GM13977 (cell line): ENCODE measurements around the gene TPST2.

Experiments used
- DNase-seq: peaks from one replicate; pipeline ENCODE4 v3.0.0; 2012; ENCODE audit warnings: low spot score
- in situ Hi-C: fragments of 300-500 bp; cut with MboI; formaldehyde crosslinking; loops from one replicate; pipeline ENCODE4 v1.12.0; 2022; ENCODE audit warnings: low sequenced_read_pairs, low pct_unique_long_range_greater_than_20kb, mixed read lengths, inconsistent platforms; ENCODE audit not compliant: unreplicated experiment
- TF ChIP-seq, protein P1 (sequence below): IDR thresholded peaks from 2 replicates; pipeline ENCODE4 v1.5.1; 2012; ENCODE audit warnings: mild to moderate bottlenecking, control low read depth; ENCODE audit not compliant: insufficient read depth; ENCODE audit errors: extremely low read depth, missing control alignments

The TPST2 gene

DNA sequence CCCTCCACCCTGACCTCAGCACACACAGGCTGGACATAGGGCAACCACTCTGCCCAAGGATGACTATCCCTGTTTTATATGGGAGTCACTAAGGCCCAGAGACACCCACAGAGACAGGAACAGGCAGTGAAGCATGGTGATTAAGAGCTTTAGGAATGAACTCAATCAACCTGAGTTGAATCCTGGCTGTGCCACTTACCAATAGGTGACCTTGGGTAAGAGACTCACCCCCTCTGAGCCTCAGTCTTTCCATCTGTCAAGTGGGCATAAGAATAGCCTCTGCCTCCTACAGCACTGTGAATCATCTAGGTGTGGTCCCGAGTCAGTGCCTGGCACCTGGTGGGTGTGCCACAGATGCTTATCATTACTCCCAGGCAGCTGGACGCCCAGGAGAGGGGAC, 21.1 kb upstream of the TPST2 start:
- TF ChIP-seq, protein P1, sequence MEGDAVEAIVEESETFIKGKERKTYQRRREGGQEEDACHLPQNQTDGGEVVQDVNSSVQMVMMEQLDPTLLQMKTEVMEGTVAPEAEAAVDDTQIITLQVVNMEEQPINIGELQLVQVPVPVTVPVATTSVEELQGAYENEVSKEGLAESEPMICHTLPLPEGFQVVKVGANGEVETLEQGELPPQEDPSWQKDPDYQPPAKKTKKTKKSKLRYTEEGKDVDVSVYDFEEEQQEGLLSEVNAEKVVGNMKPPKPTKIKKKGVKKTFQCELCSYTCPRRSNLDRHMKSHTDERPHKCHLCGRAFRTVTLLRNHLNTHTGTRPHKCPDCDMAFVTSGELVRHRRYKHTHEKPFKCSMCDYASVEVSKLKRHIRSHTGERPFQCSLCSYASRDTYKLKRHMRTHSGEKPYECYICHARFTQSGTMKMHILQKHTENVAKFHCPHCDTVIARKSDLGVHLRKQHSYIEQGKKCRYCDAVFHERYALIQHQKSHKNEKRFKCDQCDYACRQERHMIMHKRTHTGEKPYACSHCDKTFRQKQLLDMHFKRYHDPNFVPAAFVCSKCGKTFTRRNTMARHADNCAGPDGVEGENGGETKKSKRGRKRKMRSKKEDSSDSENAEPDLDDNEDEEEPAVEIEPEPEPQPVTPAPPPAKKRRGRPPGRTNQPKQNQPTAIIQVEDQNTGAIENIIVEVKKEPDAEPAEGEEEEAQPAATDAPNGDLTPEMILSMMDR, result no peak
- in situ Hi-C loops, result no loop called here
- no peak for DNase-seq

DNA sequence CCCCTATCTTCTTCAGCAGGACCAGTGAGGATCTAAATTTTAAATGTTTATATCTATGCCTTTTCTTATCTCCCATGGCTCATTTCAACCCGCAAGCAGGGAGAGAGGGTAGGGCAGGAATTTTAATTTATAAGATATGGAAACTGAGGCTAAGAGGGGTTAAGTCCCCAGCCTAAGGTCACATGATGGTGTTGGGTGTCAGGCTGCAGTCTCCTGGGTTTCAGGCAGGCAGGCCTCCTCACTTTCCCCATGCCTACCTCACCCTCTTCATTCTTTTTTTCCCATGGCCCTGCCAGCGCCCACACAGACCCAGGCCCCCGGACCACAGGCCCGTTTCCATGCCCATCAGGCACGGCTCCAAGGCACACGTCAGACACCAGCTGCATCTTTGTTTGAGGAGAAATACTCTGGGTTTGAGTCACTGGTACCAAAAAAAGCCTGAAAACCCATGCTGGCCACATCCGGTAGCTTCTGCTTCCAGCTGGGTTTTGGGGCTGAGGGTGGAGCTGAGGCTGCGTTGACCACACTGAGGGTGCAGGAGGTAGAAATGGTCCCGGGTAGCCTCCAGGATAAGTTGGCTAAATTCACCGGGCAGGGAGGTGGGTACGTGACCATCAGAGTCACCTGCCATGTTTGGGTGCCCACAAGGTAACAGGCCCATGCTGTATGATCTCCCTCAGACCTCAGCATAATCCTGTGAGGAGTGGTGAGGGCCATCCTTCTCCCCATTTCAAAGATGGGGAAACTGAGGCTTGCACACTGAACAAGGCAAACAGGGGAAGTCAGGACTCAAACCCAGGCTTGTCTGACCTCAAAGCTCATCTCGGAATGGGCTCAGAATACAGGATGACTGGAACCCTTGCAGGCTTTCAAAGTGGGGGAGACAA, 20.4 kb upstream of the TPST2 start:
- DNase-seq, result peak; percentile 79
- in situ Hi-C loops, result no loop called here
- TF ChIP-seq, protein P1, result no peak

DNA sequence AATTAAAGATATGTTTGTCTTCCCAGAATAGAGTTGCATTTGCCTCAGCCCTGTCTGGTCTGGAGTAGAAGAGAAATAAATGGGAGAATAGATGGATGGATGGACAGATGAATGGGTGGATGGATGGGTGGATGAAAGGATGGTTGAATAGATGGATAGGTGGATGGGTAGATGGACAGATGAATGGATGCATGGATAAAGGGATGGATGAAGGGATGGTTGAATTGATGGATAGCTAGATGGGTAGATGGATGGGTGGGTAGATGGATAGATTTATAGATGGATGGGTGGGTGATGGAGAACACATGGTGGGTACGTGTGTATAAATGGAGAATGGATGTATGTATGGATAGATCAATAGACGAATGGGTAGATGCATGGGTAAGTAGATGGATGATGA, 19.4 kb upstream of the TPST2 start:
- DNase-seq, result no peak
- in situ Hi-C loops, result no loop called here
- TF ChIP-seq, protein P1, result no peak

DNA sequence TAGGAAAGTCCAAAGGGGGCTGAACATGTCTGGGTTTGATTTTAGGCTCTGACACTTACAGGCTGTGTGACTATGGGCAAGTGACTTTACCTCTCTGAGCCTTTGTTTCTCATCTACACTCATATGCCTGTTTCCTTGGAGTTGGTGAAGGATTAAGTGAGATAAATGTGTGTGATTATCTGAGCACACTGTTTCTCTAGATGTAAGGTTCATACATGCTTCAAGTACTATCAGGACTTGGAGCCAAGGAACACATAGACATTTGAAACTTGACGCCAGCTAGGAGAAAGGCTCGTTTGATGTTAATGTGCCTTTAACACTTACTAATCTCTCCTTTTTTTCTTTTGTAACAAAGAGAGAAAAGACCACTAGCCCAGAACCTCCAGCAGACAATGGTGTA, 18.2 kb upstream of the TPST2 start:
- no peak for DNase-seq
- TF ChIP-seq, protein P1, result no peak
- in situ Hi-C loops, result no loop called here

DNA sequence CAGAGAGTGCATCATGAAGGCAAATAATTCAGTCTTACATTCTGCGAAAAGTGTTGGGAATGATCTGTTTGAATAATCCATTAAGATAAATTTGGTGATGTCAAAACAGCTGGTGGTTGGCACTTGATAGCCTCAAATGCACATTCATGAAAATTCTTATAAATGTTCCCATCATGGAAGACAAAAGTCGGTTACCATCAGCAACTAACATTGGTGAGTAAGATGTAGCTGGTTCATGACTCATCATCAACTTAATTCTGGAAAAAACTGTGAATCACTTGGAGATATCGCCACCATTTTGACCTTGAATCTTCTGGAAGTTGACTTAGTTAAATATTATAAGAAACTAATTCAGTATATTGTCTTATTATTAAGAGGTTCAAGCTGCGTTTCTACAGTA, 16.7 kb upstream of the TPST2 start:
- in situ Hi-C loops, result no loop called here
- TF ChIP-seq, protein P1, result no peak
- no peak for DNase-seq

DNA sequence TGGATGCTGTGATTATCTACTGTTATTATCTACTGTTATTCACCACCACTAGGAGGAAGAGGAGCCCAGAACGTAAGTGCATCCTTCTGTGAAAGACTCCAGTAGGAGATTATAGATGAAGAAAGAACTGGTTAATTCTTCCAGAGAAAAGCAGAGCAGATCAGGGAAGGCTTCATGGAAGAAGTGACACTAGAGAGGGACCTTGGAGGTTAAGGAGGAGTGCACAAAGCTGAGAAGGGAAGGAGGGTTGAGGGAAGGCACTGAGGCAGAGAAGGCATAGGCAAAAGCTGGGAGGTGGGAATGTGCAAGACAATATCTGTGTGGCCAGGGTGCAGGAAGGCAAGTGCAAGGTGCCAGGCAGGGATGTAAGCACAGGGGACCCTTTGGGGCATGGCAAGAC, 14.4 kb upstream of the TPST2 start:
- in situ Hi-C loops, result no loop called here
- DNase-seq, result no peak
- TF ChIP-seq, protein P1, result no peak
